SU-DHL-6 (cell line): ENCODE data around the gene TYW1B.
"Not testable (repeated sequence)": the region's sequence is repeated elsewhere in the genome, so short reads cannot be mapped to it uniquely, and the experiment has no call there.

ENCODE experiments used
- EZH2phosphoT487 ChIP-seq: fragments of 200-600 bp; sonication (generic), shearing (Covaris generic); conservative IDR thresholded peaks from 2 replicates; pipeline ENCODE4 v1.6.1; 2018; ENCODE audit warnings: mild to moderate bottlenecking, antibody characterized with exemption, low read length, moderate library complexity, mixed read lengths
- TF ChIP-seq, protein P1 (sequence below): fragments of 200-600 bp; sonication (generic); IDR thresholded peaks from one replicate; pipeline ENCODE4 v1.5.1; 2017; ENCODE audit warnings: antibody characterized with exemption, mild to moderate bottlenecking, low read length, moderate library complexity; ENCODE audit not compliant: insufficient read depth, poor library complexity, severe bottlenecking

DNA sequence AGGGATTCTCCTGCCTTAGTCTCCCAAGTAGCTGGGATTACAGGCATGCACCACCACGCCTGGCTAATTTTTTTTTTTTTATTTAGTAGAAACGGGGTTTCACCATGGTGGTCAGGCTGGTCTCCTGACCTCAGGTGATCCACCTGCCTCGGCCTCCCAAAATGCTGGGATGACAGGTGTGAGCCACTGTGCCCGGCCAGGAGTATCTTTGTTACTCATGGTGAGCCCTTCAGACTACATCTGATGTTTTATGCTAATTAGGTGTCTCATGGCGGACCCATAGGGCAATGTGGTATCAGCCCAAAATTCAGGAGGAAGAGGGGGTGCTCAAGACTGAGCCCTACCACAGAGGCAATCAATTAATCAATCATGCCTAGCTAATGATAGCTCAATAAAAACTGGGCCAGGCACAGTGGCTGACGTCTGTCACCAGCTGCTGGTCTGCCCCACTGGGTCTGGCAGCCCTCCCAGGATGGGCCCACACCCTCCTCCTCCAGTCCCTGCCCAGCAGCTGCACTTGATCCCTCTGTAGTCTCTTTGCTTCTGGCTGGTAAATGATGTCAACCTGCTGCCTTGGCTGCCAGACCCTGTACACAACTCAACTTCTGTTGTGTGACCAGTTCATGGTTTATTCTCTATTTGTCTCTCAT is 37.8 kb downstream of the TYW1B start:
- TF ChIP-seq, protein P1, sequence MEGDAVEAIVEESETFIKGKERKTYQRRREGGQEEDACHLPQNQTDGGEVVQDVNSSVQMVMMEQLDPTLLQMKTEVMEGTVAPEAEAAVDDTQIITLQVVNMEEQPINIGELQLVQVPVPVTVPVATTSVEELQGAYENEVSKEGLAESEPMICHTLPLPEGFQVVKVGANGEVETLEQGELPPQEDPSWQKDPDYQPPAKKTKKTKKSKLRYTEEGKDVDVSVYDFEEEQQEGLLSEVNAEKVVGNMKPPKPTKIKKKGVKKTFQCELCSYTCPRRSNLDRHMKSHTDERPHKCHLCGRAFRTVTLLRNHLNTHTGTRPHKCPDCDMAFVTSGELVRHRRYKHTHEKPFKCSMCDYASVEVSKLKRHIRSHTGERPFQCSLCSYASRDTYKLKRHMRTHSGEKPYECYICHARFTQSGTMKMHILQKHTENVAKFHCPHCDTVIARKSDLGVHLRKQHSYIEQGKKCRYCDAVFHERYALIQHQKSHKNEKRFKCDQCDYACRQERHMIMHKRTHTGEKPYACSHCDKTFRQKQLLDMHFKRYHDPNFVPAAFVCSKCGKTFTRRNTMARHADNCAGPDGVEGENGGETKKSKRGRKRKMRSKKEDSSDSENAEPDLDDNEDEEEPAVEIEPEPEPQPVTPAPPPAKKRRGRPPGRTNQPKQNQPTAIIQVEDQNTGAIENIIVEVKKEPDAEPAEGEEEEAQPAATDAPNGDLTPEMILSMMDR = not testable (repeated sequence)
- not testable (repeated sequence) for TF ChIP-seq EZH2phosphoT487
